ENCODE data around the gene RFTN1. TPM values are rescaled to one million over a fixed set of nuclear protein-coding genes. Genes with fewer than 3 reads are reported as not detected.

RFTN1 gene, protein sequence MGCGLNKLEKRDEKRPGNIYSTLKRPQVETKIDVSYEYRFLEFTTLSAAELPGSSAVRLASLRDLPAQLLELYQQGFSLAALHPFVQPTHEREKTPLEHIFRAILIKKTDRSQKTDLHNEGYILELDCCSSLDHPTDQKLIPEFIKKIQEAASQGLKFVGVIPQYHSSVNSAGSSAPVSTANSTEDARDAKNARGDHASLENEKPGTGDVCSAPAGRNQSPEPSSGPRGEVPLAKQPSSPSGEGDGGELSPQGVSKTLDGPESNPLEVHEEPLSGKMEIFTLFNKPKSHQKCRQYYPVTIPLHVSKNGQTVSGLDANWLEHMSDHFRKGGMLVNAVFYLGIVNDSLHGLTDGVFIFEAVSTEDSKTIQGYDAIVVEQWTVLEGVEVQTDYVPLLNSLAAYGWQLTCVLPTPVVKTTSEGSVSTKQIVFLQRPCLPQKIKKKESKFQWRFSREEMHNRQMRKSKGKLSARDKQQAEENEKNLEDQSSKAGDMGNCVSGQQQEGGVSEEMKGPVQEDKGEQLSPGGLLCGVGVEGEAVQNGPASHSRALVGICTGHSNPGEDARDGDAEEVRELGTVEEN
- total RNA-seq (2014; rRNA removed; shearing (Covaris generic)) = 11.6 and 21.3 TPM in 2 replicates

DNA sequence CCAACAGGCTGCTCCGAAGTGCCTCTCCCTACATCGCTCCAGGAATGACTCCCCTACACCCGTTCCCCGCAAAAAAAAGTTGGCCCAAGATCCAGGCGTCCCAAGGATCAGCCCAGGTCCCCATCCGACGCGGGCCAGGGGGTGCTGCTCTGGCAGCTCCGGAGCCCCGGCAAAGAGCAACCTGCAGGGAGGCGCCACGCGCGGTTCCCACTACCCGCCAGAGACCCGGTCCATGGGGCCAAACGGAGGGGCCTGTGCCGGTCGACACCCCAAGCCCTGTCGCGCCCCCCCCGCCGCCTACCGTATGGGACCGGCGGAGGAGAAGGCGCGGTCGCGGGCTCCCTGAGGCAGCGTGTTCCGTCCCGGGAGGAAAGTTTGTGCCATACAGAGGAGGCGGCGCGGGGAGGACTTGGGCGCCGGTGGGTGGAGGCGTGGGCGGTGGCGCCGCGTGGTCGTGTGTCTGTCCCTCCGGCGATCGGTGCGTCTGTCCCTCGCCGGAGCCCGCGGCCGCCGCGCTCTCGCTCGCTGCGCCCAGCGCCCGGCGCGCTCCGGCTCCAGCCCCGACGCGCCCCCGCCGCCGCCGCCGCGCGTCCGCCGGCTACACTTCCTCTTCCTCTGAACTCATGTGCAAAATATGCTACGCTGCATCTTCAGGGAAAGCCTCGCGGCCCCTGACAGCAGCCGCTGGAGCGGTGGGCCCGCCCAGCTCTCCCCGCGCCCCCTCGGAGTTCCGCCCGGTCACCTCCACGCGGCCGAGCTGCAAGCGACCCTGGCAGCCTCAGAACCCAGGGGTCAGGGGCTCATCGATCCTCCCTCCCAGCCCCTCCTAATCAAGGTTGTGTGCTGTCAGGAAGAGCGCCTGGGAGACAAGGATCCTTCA, at the start of gene RFTN1:
Gene RFTN1 (minus strand): TSS at position 559 of the 880 bp plus-strand sequence. CDS start 19,830 bp downstream, outside the sequence.
- in situ Hi-C loops (cut with HindIII; ENCODE audit: low sequenced_read_pairs) = no loop called here
- DNase-seq (ENCODE audit: low spot score) = no peak

DNA sequence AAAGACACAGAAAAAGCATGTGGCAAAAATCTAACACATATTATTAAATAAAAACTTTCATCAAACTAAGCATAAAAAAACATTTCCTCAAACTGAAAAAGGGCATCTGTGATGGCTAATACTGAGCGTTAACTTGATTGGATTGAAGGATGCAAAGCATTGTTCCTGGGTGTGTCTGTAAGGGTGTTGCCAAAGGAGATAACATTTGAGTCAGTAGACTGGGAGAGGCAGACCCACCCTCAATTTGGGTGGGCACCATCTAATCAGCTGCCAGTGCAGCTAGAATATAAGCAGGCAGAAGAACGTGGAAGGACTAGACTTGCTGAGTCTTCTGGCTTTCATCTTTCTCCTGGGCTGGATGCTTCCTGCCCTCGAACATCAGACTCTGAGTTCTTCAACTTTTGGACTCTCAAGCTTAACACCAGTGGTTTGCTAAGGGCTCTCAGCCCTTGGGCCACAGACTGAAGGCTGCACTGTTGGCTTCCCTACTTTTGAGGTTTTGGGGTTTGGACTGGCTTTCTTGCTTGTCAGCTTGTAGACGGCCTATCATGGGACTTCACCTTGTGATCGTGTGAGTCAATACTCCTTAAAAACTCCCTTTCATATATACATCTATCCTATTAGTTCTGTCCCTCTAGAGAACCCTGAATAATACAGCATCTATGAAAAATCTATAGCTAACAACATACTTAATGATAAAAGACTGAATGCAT, 46.3 kb upstream of the RFTN1 start:
- in situ Hi-C loops (cut with HindIII; ENCODE audit: low sequenced_read_pairs) = no loop called here

DNA sequence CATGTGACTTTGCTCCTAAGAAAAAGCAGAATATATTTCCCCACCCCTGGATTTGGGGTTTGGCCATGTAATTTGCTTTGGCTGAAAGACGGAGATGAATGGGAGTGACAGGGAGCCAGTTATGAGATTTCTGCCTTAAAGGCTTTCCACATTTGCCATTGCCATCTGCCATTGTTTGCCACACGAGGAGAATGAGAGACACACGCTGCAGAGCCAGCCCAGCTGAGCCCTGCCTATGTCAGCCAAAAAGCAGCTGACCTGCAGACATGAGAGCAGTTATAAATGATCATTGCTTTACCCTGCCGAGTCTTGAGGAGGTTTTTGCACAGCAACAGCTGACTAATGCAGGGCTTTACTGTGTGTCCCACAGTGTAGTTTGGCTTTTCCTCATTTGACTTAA, 40.6 kb upstream of the RFTN1 start:
- in situ Hi-C loops (cut with HindIII; ENCODE audit: low sequenced_read_pairs) = no loop called here
- no peak for DNase-seq (ENCODE audit: low spot score)

More for the DNA sequence above, 46.3 kb upstream of the RFTN1 start:
- no peak for DNase-seq (ENCODE audit: low spot score)

DNA sequence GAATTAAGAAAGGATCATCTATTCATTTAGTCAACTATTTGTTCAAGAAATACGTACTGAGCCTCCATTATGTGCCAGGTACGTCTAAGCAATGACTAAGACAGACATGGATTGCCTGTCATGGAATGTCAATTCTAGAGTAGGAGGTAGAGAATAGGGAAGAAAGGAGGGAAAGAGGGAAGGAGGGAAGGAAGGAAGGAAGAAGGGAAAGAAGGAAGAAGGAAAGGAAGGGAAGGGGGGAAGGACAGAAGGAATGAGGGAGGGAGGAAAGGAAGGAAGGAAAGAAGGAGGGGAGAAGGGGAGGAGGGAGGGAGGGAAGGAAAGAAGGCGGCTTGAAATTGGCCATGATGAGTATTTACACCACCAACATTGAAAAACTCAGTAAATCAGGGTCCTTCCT, 39.3 kb upstream of the RFTN1 start:
- DNase-seq (ENCODE audit: low spot score) = no peak
- in situ Hi-C loops (cut with HindIII; ENCODE audit: low sequenced_read_pairs) = no loop called here

DNA sequence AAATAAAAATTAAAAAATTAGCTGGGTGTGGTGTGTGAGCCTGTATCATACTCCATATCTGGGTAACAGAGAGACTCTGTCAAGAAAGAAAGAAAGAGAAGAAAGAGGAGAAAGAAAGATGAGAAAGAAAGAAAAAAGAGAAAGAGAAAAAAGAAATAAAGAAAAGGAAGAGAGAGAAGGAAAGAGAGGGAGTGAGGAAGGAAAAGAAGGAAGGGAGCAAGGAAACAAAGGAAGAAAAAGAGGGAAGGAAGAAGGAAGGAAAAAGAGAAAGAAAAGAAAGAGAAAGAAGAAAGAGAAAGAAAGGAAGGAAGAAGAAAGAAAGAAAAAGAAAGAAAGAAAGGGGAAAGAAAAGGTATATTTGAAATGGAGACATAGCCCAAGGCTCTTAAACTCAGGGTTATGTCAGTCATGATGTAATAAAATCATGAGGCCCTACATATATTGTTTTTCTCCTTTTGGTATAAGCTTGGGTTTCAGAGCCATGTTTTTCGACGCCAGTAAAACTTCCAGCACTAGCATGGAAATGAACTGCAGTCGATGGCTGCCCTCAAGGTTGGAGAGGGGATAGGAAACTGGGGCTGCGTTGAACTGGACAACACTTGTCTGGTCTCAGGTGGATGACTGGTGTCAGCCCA, 38.0 kb upstream of the RFTN1 start:
- in situ Hi-C loops (cut with HindIII; ENCODE audit: low sequenced_read_pairs) = no loop called here
- DNase-seq (ENCODE audit: low spot score) = no peak

DNA sequence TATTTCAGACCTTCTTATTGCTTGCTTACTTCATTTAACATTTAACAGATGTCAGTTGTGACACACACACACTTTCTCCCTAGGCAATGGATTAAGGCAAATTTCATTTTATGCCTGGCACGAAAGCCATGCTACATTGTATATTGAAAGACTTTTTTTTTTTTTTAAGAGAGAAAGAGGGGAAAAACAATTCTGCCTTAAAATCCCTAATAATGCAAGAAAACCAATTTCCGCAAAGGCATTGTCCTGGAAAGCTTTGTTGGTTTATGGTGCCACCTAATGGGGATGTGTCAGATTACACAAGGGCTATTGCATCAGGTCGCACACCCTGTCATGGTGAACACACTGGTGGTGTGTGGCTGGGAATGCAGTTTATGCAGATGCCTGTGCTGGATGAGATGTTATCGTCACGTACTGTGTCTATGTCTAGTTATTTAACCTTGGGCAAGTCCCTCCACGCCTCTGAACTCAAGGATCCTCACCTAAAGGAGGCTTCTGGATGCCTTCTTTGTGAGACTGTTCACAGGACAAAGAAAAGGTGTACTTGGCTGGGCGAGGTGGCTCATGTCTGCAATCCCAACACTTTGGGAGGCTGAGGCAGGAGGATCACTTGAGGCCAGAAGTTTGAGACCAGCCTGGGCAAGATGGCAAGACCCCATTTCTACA, 37.3 kb upstream of the RFTN1 start:
- in situ Hi-C loops (cut with HindIII; ENCODE audit: low sequenced_read_pairs) = no loop called here
- peak; percentile 87 for DNase-seq (ENCODE audit: low spot score)

DNA sequence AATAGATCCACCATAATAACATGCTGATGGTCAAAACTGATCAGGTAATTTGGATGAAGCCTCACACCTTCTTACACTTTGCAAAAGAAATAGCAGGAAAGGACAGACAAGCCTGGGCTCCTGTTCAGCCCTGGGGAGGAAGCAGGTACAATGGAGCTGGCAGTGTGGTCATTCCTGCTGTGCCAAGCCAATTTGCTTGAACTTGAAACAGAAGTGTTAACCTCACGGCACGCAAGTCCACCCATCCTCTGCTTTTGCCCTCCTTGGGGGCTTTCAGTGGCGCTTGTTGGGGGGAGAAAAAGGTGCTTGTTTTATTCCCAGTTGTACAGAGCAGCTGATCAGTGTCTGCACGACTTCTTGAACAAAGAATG, 36.8 kb upstream of the RFTN1 start:
- DNase-seq (ENCODE audit: low spot score) = peak; percentile 76
- in situ Hi-C loops (cut with HindIII; ENCODE audit: low sequenced_read_pairs) = no loop called here

DNA sequence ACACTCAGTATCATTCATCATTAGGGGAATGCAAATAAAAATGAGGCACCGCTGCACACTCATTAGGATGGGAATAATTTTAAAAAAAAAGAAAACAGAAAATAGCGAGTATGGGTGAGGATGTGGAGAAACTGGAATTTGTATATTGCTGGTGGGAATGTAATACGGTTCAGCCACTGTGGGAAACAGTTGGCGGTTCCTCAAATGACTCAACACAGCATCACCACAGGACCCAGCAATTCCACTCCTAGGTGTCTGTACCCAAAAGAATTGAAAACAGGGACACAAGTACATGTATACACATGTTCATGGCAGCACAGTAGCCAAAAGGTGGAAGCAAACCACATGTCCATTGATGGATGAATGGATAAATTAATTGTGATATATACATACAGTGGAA, 35.2 kb upstream of the RFTN1 start:
- in situ Hi-C loops (cut with HindIII; ENCODE audit: low sequenced_read_pairs) = no loop called here

DNA sequence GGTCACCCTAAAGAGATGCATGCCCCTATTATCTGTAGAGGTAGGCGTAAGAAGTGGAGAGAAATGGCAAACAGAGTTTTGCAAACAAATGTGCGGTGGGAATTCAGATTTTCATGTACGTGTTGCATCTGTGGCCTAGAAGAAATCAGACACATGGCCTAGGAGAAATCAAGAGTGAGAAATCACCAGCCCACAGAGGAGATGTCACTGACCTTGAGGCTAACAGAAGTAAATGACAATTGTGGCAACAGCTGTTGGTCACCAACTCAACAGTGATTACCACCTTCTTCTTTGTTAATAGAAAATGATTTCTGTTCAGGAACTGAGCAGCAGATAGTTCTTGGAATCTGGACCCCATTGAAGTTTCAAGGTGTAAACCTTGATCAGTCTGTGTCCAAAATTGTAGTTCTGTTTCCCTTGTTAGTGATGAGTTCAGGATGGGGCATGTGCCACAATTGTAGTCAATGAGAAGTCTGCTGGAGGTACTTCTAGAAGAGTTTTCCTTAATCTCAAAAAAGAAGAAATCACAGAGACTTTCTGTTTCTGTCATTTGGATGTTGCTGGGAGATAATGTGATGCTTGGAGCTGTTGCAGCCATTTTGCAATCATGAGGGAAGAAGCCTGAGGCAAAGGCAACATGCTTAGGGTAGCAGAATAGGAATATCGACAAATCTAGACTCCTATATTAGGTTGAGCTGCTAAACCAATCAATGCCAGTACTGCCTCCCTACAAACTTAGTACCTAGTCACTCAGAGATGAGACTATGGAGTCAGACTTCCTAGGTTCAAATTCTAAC, 34.3 kb upstream of the RFTN1 start:
- in situ Hi-C loops (cut with HindIII; ENCODE audit: low sequenced_read_pairs) = no loop called here
- DNase-seq (ENCODE audit: low spot score) = no peak

More for the DNA sequence above, 35.2 kb upstream of the RFTN1 start:
- no peak for DNase-seq (ENCODE audit: low spot score)

DNA sequence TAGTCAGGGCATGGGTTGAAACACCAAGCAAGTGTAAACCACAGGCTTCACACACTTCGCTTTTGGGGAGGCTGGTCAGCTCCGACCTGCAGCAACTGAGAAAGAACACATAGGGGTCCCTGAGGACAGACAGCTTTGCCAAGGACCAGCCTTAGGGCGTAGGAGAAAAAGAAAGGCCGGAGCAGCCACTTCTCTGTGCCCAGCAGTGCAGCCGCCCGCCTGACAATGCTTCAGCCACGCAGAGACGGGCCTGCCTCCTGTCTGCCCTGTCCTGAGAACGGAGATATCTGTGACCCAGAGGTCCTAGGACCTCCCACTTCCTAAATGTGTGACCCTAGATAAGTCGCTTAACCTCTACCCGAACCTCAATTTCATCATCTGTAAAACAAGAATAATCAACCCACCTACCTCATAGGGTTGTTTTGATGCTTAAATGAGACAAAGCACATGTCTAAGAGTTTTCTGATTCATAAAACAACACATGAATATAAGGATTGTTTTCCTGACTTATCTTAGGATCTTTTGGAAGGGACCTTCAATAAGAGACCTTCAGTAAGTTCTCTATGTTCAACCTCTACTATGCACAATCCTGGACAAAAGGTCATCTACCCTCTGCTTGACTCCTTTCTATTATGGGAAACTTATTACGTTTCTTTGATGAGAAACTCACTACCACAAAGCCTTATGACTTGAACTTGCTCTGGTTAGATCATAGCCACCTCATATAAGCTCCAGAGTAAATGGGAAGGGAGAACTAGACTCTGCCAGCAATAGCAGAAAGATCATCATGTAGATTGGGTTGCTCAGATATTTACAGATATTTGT, 32.9 kb upstream of the RFTN1 start:
- no peak for DNase-seq (ENCODE audit: low spot score)
- in situ Hi-C loops (cut with HindIII; ENCODE audit: low sequenced_read_pairs) = no loop called here

DNA sequence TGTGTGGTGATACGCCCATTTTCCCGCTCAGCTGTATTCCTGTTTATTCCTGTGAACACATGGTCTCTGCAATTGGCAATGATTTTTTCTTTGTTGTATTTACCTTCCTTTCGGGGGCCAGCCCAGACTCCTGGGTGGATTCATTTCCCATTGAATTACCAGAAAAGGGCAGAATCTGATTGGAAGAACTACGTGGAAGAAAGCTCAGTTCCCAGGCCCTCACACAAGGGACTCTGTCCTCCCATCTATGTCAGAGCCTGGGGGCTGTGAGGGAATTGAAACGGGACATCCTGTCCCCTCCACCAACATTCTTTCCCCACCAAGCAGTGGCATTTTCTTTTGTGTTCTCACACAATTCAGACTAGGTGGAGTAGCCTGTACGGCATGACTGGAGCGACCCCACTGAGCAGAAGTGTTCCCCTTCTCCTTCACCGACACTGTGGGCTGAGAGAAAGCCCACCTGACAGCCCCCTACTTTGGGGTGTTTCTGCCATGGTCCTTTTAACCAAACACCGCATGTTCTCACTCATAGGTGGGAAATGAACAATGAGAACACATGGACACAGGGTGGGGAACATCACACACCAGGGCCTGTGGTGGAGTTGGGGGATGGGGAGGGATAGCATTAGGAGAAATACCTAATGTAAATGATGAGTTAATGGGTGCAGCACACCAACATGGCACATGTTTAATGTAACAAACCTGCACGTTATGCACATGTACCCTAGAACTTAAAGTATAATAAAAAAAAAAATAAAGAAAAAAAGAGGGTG, 32.1 kb upstream of the RFTN1 start:
- no peak for DNase-seq (ENCODE audit: low spot score)
- in situ Hi-C loops (cut with HindIII; ENCODE audit: low sequenced_read_pairs) = no loop called here

DNA sequence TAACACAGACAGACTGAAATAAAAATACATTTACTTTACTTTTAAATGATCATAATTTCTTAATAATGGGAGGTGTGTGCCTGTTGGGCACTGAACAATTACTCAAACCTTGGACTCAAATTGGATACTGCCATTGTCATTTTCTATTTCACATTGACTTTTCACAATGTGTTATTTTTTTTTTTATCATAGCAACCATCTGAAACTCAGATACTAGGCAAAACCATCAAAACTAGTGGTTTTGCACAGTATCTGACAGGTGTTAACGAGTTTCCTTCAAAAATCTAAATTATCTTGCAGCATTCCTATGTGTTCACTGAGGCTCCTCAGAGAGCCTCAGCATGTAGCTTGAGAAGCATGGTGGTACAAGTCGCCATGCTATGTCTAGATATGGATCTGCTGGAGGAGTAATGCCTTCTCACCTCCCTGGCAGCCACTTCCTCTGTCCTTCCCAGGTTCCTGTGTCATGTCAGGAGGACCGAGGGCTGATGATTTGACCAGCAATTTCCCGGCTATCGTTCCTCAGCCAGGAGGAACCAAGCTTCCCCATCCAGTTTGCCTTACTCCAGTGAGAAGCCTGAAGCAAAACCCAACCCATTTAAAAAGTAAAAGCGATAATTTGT, 29.9 kb upstream of the RFTN1 start:
- in situ Hi-C loops (cut with HindIII; ENCODE audit: low sequenced_read_pairs) = no loop called here
- no peak for DNase-seq (ENCODE audit: low spot score)

DNA sequence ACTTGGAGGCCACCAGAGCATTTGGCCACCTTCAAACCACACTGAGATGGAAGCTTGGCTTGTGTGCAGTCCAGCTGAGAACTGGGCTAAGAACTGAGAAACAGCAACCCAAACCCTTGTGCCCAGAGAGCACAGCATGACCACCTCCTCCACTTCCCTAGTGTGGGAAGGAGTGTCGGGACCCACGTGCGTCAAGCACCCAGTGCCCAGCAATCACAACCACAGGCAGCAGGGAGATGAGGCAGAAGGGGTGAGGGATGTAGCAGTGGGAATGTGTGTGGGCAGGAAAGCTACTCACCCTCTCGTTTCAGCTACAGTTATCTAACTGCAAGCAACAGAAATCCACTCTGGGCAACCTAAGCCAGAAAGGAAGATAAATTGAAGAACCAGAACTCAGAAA, 25.0 kb upstream of the RFTN1 start:
- in situ Hi-C loops (cut with HindIII; ENCODE audit: low sequenced_read_pairs) = no loop called here
- DNase-seq (ENCODE audit: low spot score) = no peak

DNA sequence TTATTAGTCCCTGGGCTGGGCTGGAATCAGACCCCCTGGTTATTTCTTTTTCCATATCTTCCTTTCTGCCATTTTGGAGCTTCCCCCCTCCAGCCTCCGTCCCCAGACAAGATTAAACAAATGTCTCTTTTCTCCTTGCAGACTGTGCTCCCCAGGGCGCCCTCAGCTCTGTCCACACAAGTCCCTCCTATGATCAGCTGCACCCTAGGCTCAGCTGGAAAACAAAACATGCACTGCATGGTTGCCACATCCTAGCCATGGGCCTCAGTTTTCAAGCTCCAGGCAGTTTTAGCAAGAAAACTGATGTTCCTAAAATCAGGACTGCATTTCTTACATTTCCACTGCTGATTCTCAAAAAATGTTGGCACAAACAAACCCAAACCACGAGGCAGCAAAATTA, 23.5 kb upstream of the RFTN1 start:
- in situ Hi-C loops (cut with HindIII; ENCODE audit: low sequenced_read_pairs) = no loop called here
- no peak for DNase-seq (ENCODE audit: low spot score)

DNA sequence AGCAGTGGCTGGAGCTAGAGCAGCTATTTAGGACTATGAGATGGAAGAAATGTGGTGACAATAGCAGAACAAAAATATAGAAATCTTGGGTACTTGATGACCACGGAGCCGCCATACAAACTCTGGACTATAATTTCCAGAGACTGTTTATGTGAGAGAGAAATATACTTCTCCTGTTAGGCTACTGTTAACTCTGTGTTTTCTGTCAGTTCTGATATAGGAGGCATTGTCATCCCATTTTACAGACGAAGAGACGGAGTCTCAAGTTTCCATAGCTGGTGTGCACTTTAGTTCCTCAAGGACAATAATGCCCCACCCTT, 22.8 kb upstream of the RFTN1 start:
- in situ Hi-C loops (cut with HindIII; ENCODE audit: low sequenced_read_pairs) = no loop called here

More for the DNA sequence above, 22.8 kb upstream of the RFTN1 start:
- no peak for DNase-seq (ENCODE audit: low spot score)
